GM19351 (cell line): ENCODE data around the gene OR51Q1.
A peak's percentile ranks its signal among the peaks of the same experiment; 100 is the strongest.

Experiments used
- ATAC-seq: cut with Tn5 transposase; IDR thresholded peaks from one replicate; pipeline ENCODE4 v1.9.1; 2021; ENCODE audit warnings: mild to moderate bottlenecking, moderate library complexity; ENCODE audit not compliant: unreplicated experiment

Gene OR51Q1

GRCh38 chr11:5421811-5422210 lies at the start of gene OR51Q1:
TSS of gene OR51Q1 (plus strand) at chr11:5422111. CDS start at chr11:5422201, 90 bp downstream.
- ATAC-seq = no peak

GRCh38 chr11:5380740-5381342 lies 41.1 kb upstream of the OR51Q1 start:
- peak; percentile 97 for ATAC-seq

- ATAC-seq = no peak
Observed at GRCh38 chr11:5383576-5383975, 38.3 kb upstream of the OR51Q1 start, which contains the start of gene OR51M1. TSS of gene OR51M1 (plus strand) at chr11:5383812. CDS start at chr11:5389399, 5,587 bp downstream.

- no peak for ATAC-seq
Observed at GRCh38 chr11:5384335-5384734, 37.6 kb upstream of the OR51Q1 start.

GRCh38 chr11:5390210-5390609 lies 31.7 kb upstream of the OR51Q1 start:
- no peak for ATAC-seq

GRCh38 chr11:5394091-5394490 lies 27.8 kb upstream of the OR51Q1 start:
- no peak for ATAC-seq

- no peak for ATAC-seq
Observed at GRCh38 chr11:5398936-5399335, 23.0 kb upstream of the OR51Q1 start.

- ATAC-seq = no peak
Observed at GRCh38 chr11:5405173-5405572, 16.7 kb upstream of the OR51Q1 start.

- ATAC-seq = no peak
Observed at GRCh38 chr11:5420993-5421392, 918 bp upstream of the OR51Q1 start.

- ATAC-seq = no peak
Observed at GRCh38 chr11:5423131-5423530, 1.2 kb downstream of the OR51Q1 start.

GRCh38 chr11:5441414-5441813 lies 19.5 kb downstream of the OR51Q1 start, which contains the start of gene OR51I1:
TSS of gene OR51I1 (minus strand) at chr11:5441514. CDS start at chr11:5441514, 0 bp downstream.
- ATAC-seq = no peak

- ATAC-seq = no peak
Observed at GRCh38 chr11:5443835-5444393, 22.0 kb downstream of the OR51Q1 start.

GRCh38 chr11:5449023-5449422 lies 27.1 kb downstream of the OR51Q1 start, which contains the start of gene OR51I2:
TSS of gene OR51I2 (plus strand) at chr11:5449323. CDS start at chr11:5453489, 4,166 bp downstream.
- no peak for ATAC-seq

GRCh38 chr11:5449432-5449831 lies 27.5 kb downstream of the OR51Q1 start:
- ATAC-seq = no peak

- no peak for ATAC-seq
Observed at GRCh38 chr11:5460983-5461621, 39.2 kb downstream of the OR51Q1 start.

GRCh38 chr11:5467527-5467926 lies 45.6 kb downstream of the OR51Q1 start:
- ATAC-seq = no peak
